Measurements from ENCODE around the gene ADGRG2.

Gene ADGRG2

DNA sequence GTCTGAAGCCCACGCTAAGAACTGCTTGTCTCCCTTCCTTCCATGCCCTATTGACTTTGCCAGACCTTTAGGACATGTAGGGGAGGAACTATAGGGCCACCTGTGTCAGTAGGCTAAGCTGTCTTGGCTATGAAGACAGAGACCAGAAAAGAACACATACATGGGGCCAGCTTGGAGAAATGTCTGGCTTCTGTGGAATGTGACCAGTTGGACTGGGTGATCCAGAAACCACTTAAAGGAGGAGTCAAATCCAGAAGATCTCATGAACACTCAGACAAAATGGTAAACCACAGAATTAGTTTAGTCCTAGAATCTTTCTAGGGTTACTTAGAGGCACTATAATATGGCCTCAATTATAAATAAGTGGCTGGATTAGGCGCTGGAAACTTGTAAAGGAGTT, 180.4 kb downstream of the ADGRG2 start:
- peaks cover 0 to 11% of the 10 kb centered on the region in 2 donors for H3K36me3 ChIP-seq (ENCODE audit: control insufficient read depth in 2 of 2, insufficient read depth in 2 of 2, low read length in 2 of 2)

More for the DNA sequence above, 180.4 kb downstream of the ADGRG2 start:
- H3K4me1 ChIP-seq (ENCODE audit: control insufficient read depth, insufficient read depth, low read length) = no peaks in the 10 kb centered on the region
- no peak overlapping the region for H3K27ac ChIP-seq (ENCODE audit: low read length)
- H3K4me3 ChIP-seq (ENCODE audit: low read length in 2 of 2) = no peak overlapping the region
- H3K9ac ChIP-seq (ENCODE audit: low read length in 2 of 2) = no peak overlapping the region
- H3K27me3 ChIP-seq (ENCODE audit: control insufficient read depth in 1 of 2, insufficient read depth in 2 of 2, low read length in 2 of 2) = peaks cover 0 to 2% of the 10 kb centered on the region in 2 donors
- H3K9me3 ChIP-seq (ENCODE audit: control insufficient read depth in 2 of 2, low read length in 2 of 2) = no peaks in the 10 kb centered on the region
